WERI-Rb-1 (cell line): Measurements from ENCODE around the gene RETREG3.
"Not testable (repeated sequence)": the region's sequence is repeated elsewhere in the genome, so short reads cannot be mapped to it uniquely, and the experiment has no call there.

Source experiments
- DNase-seq: peaks from one replicate; pipeline ENCODE4 v3.0.0-alpha.2; 2020
- H3K27ac ChIP-seq: fragments of 250-450 bp; sonication (Bioruptor Pico); 2 replicates; pipeline ENCODE4 v1.5.1; 2020; ENCODE audit warnings: mild to moderate bottlenecking, moderate library complexity
- H3K27me3 ChIP-seq: fragments of 250-450 bp; sonication (Bioruptor Pico); 2 replicates; pipeline ENCODE4 v1.5.1; 2021; ENCODE audit warnings: mild to moderate bottlenecking, low read depth, moderate library complexity; ENCODE audit not compliant: insufficient read depth, severe bottlenecking
- H3K36me3 ChIP-seq: fragments of 250-450 bp; sonication (Bioruptor Pico); 2 replicates; pipeline ENCODE4 v1.5.1; 2020; ENCODE audit warnings: mild to moderate bottlenecking, moderate library complexity
- H3K4me3 ChIP-seq: 2 replicates; pipeline ENCODE4 v1.5.1; 2011; ENCODE audit warnings: low read depth, mild to moderate bottlenecking, control low read depth, low read length
- H3K9me3 ChIP-seq: fragments of 250-450 bp; sonication (Bioruptor Pico); 2 replicates; pipeline ENCODE4 v1.5.1; 2021; ENCODE audit warnings: mild to moderate bottlenecking, moderate library complexity; ENCODE audit not compliant: severe bottlenecking
- TF ChIP-seq, protein P1 (sequence below): IDR thresholded peaks from 2 replicates; pipeline ENCODE4 v1.5.1; 2011; ENCODE audit warnings: low read depth, mild to moderate bottlenecking, control low read depth, inconsistent platforms, low read length

RETREG3 gene

GRCh38 chr17:42612013-42612412 is 2.8 kb upstream of the RETREG3 start:
- no peak for DNase-seq
- no peak overlapping the region for H3K27ac ChIP-seq
- TF ChIP-seq, protein P1, sequence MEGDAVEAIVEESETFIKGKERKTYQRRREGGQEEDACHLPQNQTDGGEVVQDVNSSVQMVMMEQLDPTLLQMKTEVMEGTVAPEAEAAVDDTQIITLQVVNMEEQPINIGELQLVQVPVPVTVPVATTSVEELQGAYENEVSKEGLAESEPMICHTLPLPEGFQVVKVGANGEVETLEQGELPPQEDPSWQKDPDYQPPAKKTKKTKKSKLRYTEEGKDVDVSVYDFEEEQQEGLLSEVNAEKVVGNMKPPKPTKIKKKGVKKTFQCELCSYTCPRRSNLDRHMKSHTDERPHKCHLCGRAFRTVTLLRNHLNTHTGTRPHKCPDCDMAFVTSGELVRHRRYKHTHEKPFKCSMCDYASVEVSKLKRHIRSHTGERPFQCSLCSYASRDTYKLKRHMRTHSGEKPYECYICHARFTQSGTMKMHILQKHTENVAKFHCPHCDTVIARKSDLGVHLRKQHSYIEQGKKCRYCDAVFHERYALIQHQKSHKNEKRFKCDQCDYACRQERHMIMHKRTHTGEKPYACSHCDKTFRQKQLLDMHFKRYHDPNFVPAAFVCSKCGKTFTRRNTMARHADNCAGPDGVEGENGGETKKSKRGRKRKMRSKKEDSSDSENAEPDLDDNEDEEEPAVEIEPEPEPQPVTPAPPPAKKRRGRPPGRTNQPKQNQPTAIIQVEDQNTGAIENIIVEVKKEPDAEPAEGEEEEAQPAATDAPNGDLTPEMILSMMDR: no peak
- peaks cover 58% of the 10 kb centered on the region for H3K36me3 ChIP-seq
- H3K9me3 ChIP-seq: no peaks in the 10 kb centered on the region
- H3K27me3 ChIP-seq: no peaks in the 10 kb centered on the region
- no peak overlapping the region for H3K4me3 ChIP-seq

DNA sequence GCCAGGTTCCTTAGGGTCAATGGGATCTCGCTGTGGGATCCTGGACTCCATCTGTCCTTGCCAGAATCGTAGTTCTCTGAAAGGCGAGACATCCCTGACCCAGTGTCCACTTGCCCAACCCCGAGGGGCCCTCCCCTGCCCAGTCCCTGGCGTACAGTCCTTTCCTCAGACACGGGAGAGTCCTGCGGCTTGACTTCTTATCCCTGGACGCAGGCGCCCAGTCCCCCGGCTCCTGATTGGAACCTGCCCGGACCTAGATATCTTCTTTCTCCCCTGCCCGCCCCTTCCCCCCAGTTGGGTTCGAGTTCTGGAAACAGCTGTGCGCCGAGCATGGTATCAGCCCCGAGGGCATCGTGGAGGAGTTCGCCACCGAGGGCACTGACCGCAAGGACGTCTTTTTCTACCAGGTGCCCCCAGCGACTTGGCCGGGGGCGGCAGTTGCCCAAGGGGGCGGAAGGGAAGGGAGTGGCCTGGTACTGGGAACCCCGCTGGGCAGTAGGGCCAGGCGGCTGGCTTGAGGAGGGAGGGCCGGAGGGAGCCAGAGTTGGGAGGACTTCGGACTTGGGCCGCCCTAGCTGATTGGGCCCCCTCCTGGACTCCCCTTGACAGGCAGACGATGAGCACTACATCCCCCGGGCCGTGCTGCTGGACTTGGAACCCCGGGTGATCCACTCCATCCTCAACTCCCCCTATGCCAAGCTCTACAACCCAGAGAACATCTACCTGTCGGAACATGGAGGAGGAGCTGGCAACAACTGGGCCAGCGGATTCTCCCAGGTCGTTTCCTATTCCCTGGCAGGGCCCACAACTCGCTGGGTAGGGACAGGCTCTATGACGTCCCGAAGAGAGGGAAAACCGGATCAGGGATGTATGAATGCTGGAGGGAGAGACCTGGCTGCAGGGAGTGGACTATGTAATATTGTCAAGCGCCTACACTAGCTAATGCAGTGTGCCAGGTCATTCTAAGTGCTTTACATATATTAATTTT is 934 bp upstream of the RETREG3 start:
- DNase-seq: peak; percentile 69
- peak overlapping the region; percentile 84 for H3K27ac ChIP-seq
- H3K4me3 ChIP-seq: peak overlapping the region; percentile 91
- not testable (repeated sequence) for H3K27me3 ChIP-seq, H3K9me3 ChIP-seq
- peaks cover 44% of the 10 kb centered on the region for H3K36me3 ChIP-seq

- H3K27me3 ChIP-seq: no peaks in the 10 kb centered on the region
- no peaks in the 10 kb centered on the region for H3K9me3 ChIP-seq
- TF ChIP-seq, protein P1: no peak
- H3K36me3 ChIP-seq: peaks cover 32% of the 10 kb centered on the region
- peak overlapping the region; percentile 80 for H3K27ac ChIP-seq
- no peak for DNase-seq
- H3K4me3 ChIP-seq: peak overlapping the region; percentile 91
Observed at GRCh38 chr17:42608305-42609181, 631 bp downstream of the RETREG3 start.

- TF ChIP-seq, protein P1: no peak
- Histone ChIP-seq H3K4me3 (peak overlapping the region; percentile 91), H3K36me3 (peaks cover 24% of the 10 kb centered on the region), H3K27ac (no peak overlapping the region), H3K27me3 (no peaks in the 10 kb centered on the region), H3K9me3 (no peaks in the 10 kb centered on the region)
- DNase-seq: no peak
Observed at GRCh38 chr17:42607769-42608168, 1.4 kb downstream of the RETREG3 start.

DNA sequence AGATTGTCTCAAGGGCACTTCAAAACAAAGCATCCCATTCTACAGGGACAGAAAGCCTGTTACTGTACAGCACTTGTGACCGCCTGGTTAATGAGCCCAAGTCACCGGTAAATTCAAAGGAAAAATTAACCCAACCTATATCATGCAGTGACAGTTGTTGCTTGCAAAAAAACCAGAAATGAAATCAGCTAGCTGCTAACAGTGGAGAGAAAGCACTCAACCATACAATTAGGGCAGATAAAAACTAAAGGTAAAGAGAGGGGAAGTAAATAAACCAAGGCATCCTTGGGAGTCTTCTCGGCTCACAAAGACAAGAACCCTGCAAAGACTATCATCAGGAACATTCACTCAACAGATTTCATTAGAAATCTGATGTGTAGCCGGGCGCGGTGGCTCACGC is 5.9 kb downstream of the RETREG3 start:
- Histone ChIP-seq H3K9me3 (no peaks in the 10 kb centered on the region), H3K27me3 (no peaks in the 10 kb centered on the region), H3K4me3 (no peak overlapping the region), H3K27ac (no peak overlapping the region), H3K36me3 (peaks cover 5% of the 10 kb centered on the region; the same call in 1 of the 2 replicates)
- DNase-seq: no peak
- TF ChIP-seq, protein P1: no peak

- DNase-seq: no peak
- H3K4me3 ChIP-seq: no peak overlapping the region
- H3K27ac ChIP-seq: no peak overlapping the region
- no peaks in the 10 kb centered on the region for H3K9me3 ChIP-seq
- peaks cover 9% of the 10 kb centered on the region; the same call in 1 of the 2 replicates for H3K36me3 ChIP-seq
- no peaks in the 10 kb centered on the region for H3K27me3 ChIP-seq
- TF ChIP-seq, protein P1: no peak
Observed at GRCh38 chr17:42598905-42599304, 10.3 kb downstream of the RETREG3 start.
